ENCODE data around the gene MRPL23. TPM values are rescaled to one million over a fixed set of nuclear protein-coding genes. Genes with fewer than 3 reads are reported as not detected.

Gene MRPL23
- total RNA-seq, 1 donor from 2014 or later, result 26.9 TPM

- Histone ChIP-seq H2AFZ (ENCODE audit: low read depth, low read length) (no peak overlapping the region), H3K27me3 (ENCODE audit: insufficient read depth, low read length) (no peaks in the 10 kb centered on the region), H3K9ac (ENCODE audit: low read length) (no peak overlapping the region), H4K20me1 (ENCODE audit: insufficient read depth, low read length) (no peaks in the 10 kb centered on the region), H3K9me3 (ENCODE audit: insufficient read depth, low read depth, low read length) (no peaks in the 10 kb centered on the region), H3K4me2 (ENCODE audit: low read length) (no peak overlapping the region), H3K4me3 (ENCODE audit: insufficient read depth, low read depth, low read length) (no peak overlapping the region), H3K79me2 (ENCODE audit: insufficient read depth, low read length) (no peaks in the 10 kb centered on the region), H3K36me3 (ENCODE audit: insufficient read depth, low read length) (no peaks in the 10 kb centered on the region), H3K4me1 (ENCODE audit: insufficient read depth, low read length) (no peaks in the 10 kb centered on the region), H3K27ac (ENCODE audit: low read depth, low read length) (no peak overlapping the region)
- Mint-ChIP-seq H3K4me3 (ENCODE audit: unreplicated experiment) (no peak overlapping the region), H3K4me1 (ENCODE audit: low read depth, unreplicated experiment) (no peaks in the 10 kb centered on the region), H3K27me3 (ENCODE audit: low read depth, unreplicated experiment) (no peaks in the 10 kb centered on the region), H3K9me3 (ENCODE audit: unreplicated experiment) (no peaks in the 10 kb centered on the region), H3K36me3 (ENCODE audit: low read depth, unreplicated experiment) (no peaks in the 10 kb centered on the region), H3K27ac (ENCODE audit: unreplicated experiment) (no peak overlapping the region)
- FAIRE-seq (no peak), DNase-seq (ENCODE audit: low read depth) (no peak)
- no peak for TF ChIP-seq EZH2 (IDR thresholded peaks at IDR 0.05; ENCODE audit: insufficient read depth, low read length)
- TF ChIP-seq CTCF (IDR thresholded peaks at IDR 0.05; ENCODE audit: insufficient read depth, low read depth, low read length), result no peak
Observed at GRCh38 chr11:1949302-1949701, 2.2 kb downstream of the MRPL23 start.

DNA sequence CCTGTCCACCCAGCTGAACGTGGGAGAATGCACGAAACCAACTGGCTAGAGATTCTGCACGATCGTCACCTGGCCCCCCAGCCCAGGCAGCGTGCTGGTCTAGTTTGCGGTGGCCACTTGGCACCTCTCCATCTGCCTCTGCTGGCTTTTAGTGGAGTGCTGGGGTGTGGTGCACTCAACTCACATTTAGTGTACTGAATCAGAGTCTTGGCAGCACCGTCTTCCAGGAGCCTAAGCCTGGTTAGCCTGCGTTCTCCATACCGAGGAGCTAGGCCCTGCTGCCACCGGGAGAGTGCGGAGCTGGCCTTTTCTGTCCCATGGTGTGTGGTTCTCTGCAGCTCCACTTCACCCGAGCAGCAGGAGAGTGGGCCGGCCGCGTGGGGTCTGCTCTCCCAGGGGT is 2.8 kb downstream of the MRPL23 start:
- H3K36me3 ChIP-seq (ENCODE audit: insufficient read depth, low read length), result no peaks in the 10 kb centered on the region
- H3K79me2 ChIP-seq (ENCODE audit: insufficient read depth, low read length), result no peaks in the 10 kb centered on the region
- Mint-ChIP-seq H3K4me1 (ENCODE audit: low read depth, unreplicated experiment) (no peaks in the 10 kb centered on the region), H3K9me3 (ENCODE audit: unreplicated experiment) (no peaks in the 10 kb centered on the region), H3K4me3 (ENCODE audit: unreplicated experiment) (no peak overlapping the region), H3K27ac (ENCODE audit: unreplicated experiment) (no peak overlapping the region), H3K27me3 (ENCODE audit: low read depth, unreplicated experiment) (no peaks in the 10 kb centered on the region), H3K36me3 (ENCODE audit: low read depth, unreplicated experiment) (no peaks in the 10 kb centered on the region)
- no peaks in the 10 kb centered on the region for H4K20me1 ChIP-seq (ENCODE audit: insufficient read depth, low read length)
- no peaks in the 10 kb centered on the region for H3K9me3 ChIP-seq (ENCODE audit: insufficient read depth, low read depth, low read length)
- no peak for TF ChIP-seq CTCF (IDR thresholded peaks at IDR 0.05; ENCODE audit: insufficient read depth, low read depth, low read length)
- FAIRE-seq (no peak), DNase-seq (ENCODE audit: low read depth) (no peak)
- no peak overlapping the region for H2AFZ ChIP-seq (ENCODE audit: low read depth, low read length)
- no peaks in the 10 kb centered on the region for H3K4me1 ChIP-seq (ENCODE audit: insufficient read depth, low read length)
- no peak overlapping the region for H3K9ac ChIP-seq (ENCODE audit: low read length)
- H3K4me2 ChIP-seq (ENCODE audit: low read length), result no peak overlapping the region
- no peak overlapping the region for H3K4me3 ChIP-seq (ENCODE audit: insufficient read depth, low read depth, low read length)
- no peak overlapping the region for H3K27ac ChIP-seq (ENCODE audit: low read depth, low read length)
- no peaks in the 10 kb centered on the region for H3K27me3 ChIP-seq (ENCODE audit: insufficient read depth, low read length)

GRCh38 chr11:1952806-1953482 is 5.8 kb downstream of the MRPL23 start:
- no peaks in the 10 kb centered on the region for H3K36me3 ChIP-seq (ENCODE audit: insufficient read depth, low read length)
- H2AFZ ChIP-seq (ENCODE audit: low read depth, low read length), result no peak overlapping the region
- Mint-ChIP-seq H3K9me3 (ENCODE audit: unreplicated experiment) (no peaks in the 10 kb centered on the region), H3K27ac (ENCODE audit: unreplicated experiment) (no peak overlapping the region), H3K36me3 (ENCODE audit: low read depth, unreplicated experiment) (no peaks in the 10 kb centered on the region), H3K27me3 (ENCODE audit: low read depth, unreplicated experiment) (no peaks in the 10 kb centered on the region), H3K4me1 (ENCODE audit: low read depth, unreplicated experiment) (no peaks in the 10 kb centered on the region), H3K4me3 (ENCODE audit: unreplicated experiment) (no peak overlapping the region)
- TF ChIP-seq CTCF (IDR thresholded peaks at IDR 0.05; ENCODE audit: insufficient read depth, low read depth, low read length), result no peak
- no peak for TF ChIP-seq EZH2 (IDR thresholded peaks at IDR 0.05; ENCODE audit: insufficient read depth, low read length)
- FAIRE-seq (no peak), DNase-seq (ENCODE audit: low read depth) (no peak)
- H3K4me1 ChIP-seq (ENCODE audit: insufficient read depth, low read length), result no peaks in the 10 kb centered on the region
- H3K79me2 ChIP-seq (ENCODE audit: insufficient read depth, low read length), result no peaks in the 10 kb centered on the region
- no peaks in the 10 kb centered on the region for H4K20me1 ChIP-seq (ENCODE audit: insufficient read depth, low read length)
- no peak overlapping the region for H3K4me2 ChIP-seq (ENCODE audit: low read length)
- no peak overlapping the region for H3K4me3 ChIP-seq (ENCODE audit: insufficient read depth, low read depth, low read length)
- no peaks in the 10 kb centered on the region for H3K9me3 ChIP-seq (ENCODE audit: insufficient read depth, low read depth, low read length)
- no peak overlapping the region for H3K27ac ChIP-seq (ENCODE audit: low read depth, low read length)
- no peak overlapping the region for H3K9ac ChIP-seq (ENCODE audit: low read length)
- no peaks in the 10 kb centered on the region for H3K27me3 ChIP-seq (ENCODE audit: insufficient read depth, low read length)

All from astrocyte (in vitro differentiated cells and primary cell).